ENCODE data around the gene TTN. TPM values are rescaled to one million over a fixed set of nuclear protein-coding genes. Genes with fewer than 3 reads are reported as not detected.

Gene TTN
- total RNA-seq, 1 donor from 2014 or later: 3.8 TPM

DNA sequence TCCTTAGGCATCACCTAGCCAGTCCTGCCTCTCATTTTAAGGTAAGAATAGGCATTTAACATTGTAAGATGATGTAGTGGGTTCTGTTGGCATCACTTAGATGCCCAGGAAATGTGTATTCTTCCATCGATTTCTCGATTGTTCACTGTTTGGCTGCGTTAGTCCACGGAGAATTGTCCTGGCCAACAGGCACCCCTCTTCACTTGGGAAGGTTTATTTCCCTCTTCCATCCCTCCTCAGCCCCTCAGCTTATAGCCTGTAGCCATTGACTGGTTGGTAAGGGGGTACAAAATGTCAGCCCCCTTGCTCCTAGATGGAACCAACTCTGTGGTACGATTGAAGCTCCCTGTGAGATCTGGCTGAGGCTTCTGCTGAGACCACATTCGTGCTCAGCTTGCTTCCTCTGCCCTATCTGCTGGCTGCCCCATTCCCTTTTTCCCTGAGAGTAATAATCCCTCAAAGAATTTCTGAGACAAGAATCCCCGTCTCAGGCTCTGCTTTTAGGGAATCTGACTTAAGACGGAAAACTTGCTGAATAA lies 283.6 kb downstream of the TTN start:
- H3K36me3 Mint-ChIP-seq (ENCODE audit: low read depth, unreplicated experiment): peaks cover 15% of the 10 kb centered on the region
- H3K4me1 Mint-ChIP-seq (ENCODE audit: unreplicated experiment): peaks cover 9% of the 10 kb centered on the region
- no peaks in the 10 kb centered on the region for H3K9me3 Mint-ChIP-seq (ENCODE audit: unreplicated experiment)
- TF ChIP-seq, protein P1, sequence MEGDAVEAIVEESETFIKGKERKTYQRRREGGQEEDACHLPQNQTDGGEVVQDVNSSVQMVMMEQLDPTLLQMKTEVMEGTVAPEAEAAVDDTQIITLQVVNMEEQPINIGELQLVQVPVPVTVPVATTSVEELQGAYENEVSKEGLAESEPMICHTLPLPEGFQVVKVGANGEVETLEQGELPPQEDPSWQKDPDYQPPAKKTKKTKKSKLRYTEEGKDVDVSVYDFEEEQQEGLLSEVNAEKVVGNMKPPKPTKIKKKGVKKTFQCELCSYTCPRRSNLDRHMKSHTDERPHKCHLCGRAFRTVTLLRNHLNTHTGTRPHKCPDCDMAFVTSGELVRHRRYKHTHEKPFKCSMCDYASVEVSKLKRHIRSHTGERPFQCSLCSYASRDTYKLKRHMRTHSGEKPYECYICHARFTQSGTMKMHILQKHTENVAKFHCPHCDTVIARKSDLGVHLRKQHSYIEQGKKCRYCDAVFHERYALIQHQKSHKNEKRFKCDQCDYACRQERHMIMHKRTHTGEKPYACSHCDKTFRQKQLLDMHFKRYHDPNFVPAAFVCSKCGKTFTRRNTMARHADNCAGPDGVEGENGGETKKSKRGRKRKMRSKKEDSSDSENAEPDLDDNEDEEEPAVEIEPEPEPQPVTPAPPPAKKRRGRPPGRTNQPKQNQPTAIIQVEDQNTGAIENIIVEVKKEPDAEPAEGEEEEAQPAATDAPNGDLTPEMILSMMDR (IDR thresholded peaks at IDR 0.05; ENCODE audit: unreplicated experiment): no peak
- DNase-seq (ENCODE audit: low spot score): no peak
- H3K27ac Mint-ChIP-seq (ENCODE audit: unreplicated experiment): peak overlapping the region; percentile 97
- peaks cover 7% of the 10 kb centered on the region for H3K27me3 Mint-ChIP-seq (ENCODE audit: unreplicated experiment)
- peak overlapping the region; percentile 98 for H3K4me3 Mint-ChIP-seq (ENCODE audit: unreplicated experiment)

DNA sequence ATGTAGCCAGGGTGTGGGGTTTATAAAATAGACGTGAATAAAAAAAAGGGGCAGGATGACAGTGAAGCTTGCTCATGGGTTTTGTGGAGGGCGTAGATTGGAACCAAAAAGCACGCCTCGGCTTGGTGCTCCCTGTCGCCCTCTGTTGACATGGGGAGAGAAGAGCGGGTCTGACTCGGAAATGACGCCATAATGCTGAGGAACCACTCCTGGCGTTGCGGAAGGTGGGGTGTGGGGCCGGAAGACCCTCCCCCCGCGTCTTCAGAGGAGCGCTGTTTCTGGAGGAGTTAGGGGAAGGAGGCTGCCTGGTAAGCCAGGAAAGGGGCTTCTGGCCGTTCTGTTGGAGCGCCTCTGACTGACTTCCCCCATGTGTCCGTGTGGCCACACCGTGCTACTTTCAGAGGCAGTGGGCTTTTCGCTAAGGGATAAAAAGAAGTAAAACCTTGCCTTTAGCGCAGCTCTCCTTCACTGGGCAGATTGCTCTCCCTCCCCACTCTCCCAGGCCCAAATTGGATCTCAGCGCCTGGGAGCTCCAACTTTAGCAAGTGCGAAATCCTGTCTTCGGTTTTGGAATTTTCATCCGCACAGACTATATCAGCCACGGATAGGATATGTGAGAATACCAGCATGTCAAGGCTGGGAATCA lies 284.1 kb downstream of the TTN start:
- Mint-ChIP-seq H3K27me3 (ENCODE audit: unreplicated experiment) (peaks cover 7% of the 10 kb centered on the region), H3K4me1 (ENCODE audit: unreplicated experiment) (peaks cover 9% of the 10 kb centered on the region), H3K4me3 (ENCODE audit: unreplicated experiment) (peak overlapping the region; percentile 98), H3K27ac (ENCODE audit: unreplicated experiment) (peak overlapping the region; percentile 97), H3K36me3 (ENCODE audit: low read depth, unreplicated experiment) (peaks cover 18% of the 10 kb centered on the region), H3K9me3 (ENCODE audit: unreplicated experiment) (no peaks in the 10 kb centered on the region)
- peak; percentile 85 for DNase-seq (ENCODE audit: low spot score)
- TF ChIP-seq, protein P1 (IDR thresholded peaks at IDR 0.05; ENCODE audit: unreplicated experiment): peak; percentile 60

DNA sequence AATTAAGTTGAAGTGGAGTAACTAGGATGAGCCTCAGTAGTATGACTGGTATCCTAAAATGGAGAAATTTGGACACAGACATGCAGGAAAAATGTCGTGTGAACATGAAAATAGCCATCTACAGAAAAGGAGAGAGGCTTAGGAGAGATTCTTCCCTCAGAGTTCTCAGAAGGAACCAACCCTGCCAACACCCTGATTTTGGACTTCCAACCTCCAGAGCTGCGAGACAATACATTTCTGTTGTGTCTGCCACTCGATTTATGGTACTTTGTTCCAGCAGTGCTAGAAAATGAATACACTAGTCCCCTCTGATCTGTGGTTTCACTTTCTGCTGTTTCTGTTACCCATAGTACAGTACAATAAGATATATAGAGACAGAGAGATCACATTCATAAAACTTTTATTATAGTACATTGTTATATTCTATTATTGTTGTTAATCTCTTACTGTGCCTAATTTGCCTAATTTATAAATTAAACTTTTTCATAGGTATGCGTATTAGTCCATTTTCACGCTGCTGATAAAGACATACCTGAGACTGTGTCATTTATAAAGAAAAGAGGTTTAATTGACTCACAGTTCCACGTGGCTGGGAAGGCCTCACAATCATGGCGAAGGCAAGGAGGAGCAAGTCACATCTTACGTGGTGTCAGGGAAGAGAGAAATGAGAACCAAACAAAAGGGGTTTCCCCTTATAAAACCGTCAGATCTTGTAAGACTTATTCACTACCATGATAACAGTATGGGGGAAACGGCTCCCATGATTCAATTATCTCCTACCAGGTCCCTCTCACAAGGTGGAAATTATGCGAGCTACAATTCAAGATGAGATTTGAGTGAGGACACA lies 285.7 kb downstream of the TTN start:
- DNase-seq (ENCODE audit: low spot score): no peak
- H3K27ac Mint-ChIP-seq (ENCODE audit: unreplicated experiment): no peak overlapping the region
- peaks cover 7% of the 10 kb centered on the region for H3K27me3 Mint-ChIP-seq (ENCODE audit: unreplicated experiment)
- H3K4me1 Mint-ChIP-seq (ENCODE audit: unreplicated experiment): peaks cover 9% of the 10 kb centered on the region
- TF ChIP-seq, protein P1 (IDR thresholded peaks at IDR 0.05; ENCODE audit: unreplicated experiment): no peak
- H3K4me3 Mint-ChIP-seq (ENCODE audit: unreplicated experiment): no peak overlapping the region
- peaks cover 19% of the 10 kb centered on the region for H3K36me3 Mint-ChIP-seq (ENCODE audit: low read depth, unreplicated experiment)
- no peaks in the 10 kb centered on the region for H3K9me3 Mint-ChIP-seq (ENCODE audit: unreplicated experiment)

DNA sequence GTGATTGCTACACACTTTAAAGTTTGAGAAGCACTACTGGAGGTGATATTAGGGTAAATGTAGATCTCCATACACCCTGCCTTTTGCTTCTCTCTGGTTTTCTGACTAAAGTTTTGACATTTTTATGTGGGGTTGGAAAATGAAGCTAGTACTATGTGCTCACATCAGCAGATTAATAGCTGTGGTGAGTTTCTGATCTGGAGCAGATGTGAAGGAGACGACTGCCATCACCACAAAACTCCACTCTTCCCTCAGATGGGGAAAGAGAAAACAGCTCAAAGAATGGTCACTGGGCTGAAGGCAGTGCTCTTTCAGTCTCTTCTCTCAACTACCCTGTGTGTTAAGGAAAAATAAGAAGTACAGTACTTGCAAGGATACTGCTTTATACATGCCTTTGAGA lies 289.7 kb downstream of the TTN start:
- TF ChIP-seq, protein P1 (IDR thresholded peaks at IDR 0.05; ENCODE audit: unreplicated experiment): no peak
- Mint-ChIP-seq H3K27me3 (ENCODE audit: unreplicated experiment) (no peaks in the 10 kb centered on the region), H3K27ac (ENCODE audit: unreplicated experiment) (no peak overlapping the region), H3K36me3 (ENCODE audit: low read depth, unreplicated experiment) (peaks cover 15% of the 10 kb centered on the region), H3K4me3 (ENCODE audit: unreplicated experiment) (no peak overlapping the region), H3K9me3 (ENCODE audit: unreplicated experiment) (no peaks in the 10 kb centered on the region), H3K4me1 (ENCODE audit: unreplicated experiment) (peaks cover 7% of the 10 kb centered on the region)
- DNase-seq (ENCODE audit: low spot score): no peak
